ENCODE results near the gene SASH1.

Gene SASH1

DNA sequence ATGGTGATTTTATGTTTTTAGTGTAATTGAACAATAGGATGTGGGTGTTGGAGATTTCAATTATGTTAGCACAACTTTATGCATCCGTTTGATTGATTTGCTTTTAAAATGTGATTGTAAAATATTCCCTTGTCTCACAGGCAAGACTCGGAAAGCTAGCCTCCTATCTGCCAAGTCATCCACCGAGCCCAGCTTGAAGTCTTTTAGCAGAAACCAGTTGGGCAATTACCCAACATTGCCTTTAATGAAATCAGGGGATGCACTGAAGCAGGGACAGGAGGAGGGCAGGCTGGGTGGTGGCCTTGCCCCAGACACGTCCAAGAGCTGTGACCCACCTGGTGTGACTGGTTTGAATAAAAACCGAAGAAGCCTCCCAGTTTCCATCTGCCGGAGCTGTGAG is 200.9 kb downstream of the SASH1 start:
- Histone ChIP-seq H4K20me1 (ENCODE audit: insufficient read depth, low read length) (no peaks in the 10 kb centered on the region), H3K9ac (ENCODE audit: low read length) (no peak overlapping the region), H3K36me3 (ENCODE audit: insufficient read depth, low read length) (no peaks in the 10 kb centered on the region), H3K4me2 (ENCODE audit: low read length) (no peak overlapping the region), H3K9me3 (ENCODE audit: low read length) (no peaks in the 10 kb centered on the region), H3F3A (ENCODE audit: insufficient read depth, low read length) (no peaks in the 10 kb centered on the region), H3K9me2 (ENCODE audit: low read depth, low read length) (no peaks in the 10 kb centered on the region), H2AFZ (ENCODE audit: low read length) (no peak overlapping the region), H3K27me3 (ENCODE audit: insufficient read depth, low read length) (0 out of 2 replicates have a peak, but pooled peaks cover 4% of the 10 kb centered on the region), H3K4me3 (ENCODE audit: low read depth, low read length, poor library complexity, severe bottlenecking) (no peak overlapping the region), H3K27ac (ENCODE audit: low read depth, low read length, poor library complexity, severe bottlenecking) (no peak overlapping the region), H3K79me2 (ENCODE audit: insufficient read depth, low read length) (no peaks in the 10 kb centered on the region), H3K4me1 (ENCODE audit: insufficient read depth, low read length, severe bottlenecking) (no peaks in the 10 kb centered on the region)
- TF ChIP-seq, protein P1, sequence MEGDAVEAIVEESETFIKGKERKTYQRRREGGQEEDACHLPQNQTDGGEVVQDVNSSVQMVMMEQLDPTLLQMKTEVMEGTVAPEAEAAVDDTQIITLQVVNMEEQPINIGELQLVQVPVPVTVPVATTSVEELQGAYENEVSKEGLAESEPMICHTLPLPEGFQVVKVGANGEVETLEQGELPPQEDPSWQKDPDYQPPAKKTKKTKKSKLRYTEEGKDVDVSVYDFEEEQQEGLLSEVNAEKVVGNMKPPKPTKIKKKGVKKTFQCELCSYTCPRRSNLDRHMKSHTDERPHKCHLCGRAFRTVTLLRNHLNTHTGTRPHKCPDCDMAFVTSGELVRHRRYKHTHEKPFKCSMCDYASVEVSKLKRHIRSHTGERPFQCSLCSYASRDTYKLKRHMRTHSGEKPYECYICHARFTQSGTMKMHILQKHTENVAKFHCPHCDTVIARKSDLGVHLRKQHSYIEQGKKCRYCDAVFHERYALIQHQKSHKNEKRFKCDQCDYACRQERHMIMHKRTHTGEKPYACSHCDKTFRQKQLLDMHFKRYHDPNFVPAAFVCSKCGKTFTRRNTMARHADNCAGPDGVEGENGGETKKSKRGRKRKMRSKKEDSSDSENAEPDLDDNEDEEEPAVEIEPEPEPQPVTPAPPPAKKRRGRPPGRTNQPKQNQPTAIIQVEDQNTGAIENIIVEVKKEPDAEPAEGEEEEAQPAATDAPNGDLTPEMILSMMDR (IDR thresholded peaks at IDR 0.05; ENCODE audit: low read length): no peak
- TF ChIP-seq EZH2 (IDR thresholded peaks at IDR 0.05; ENCODE audit: borderline replicate concordance, low read length): no peak

GRCh38 chr6:148544421-148544820 is 201.8 kb downstream of the SASH1 start:
- Histone ChIP-seq H3K27ac (ENCODE audit: low read depth, low read length, poor library complexity, severe bottlenecking) (no peak overlapping the region), H3K36me3 (ENCODE audit: insufficient read depth, low read length) (no peaks in the 10 kb centered on the region), H2AFZ (ENCODE audit: low read length) (no peak overlapping the region)

GRCh38 chr6:148545901-148546300 is 203.3 kb downstream of the SASH1 start:
- no peak overlapping the region for H3K9ac ChIP-seq (ENCODE audit: low read length)
- H4K20me1 ChIP-seq (ENCODE audit: insufficient read depth, low read length): no peaks in the 10 kb centered on the region
- no peak for TF ChIP-seq EZH2 (IDR thresholded peaks at IDR 0.05; ENCODE audit: borderline replicate concordance, low read length)
- TF ChIP-seq, protein P1 (IDR thresholded peaks at IDR 0.05; ENCODE audit: low read length): no peak
- no peak overlapping the region for H3K4me2 ChIP-seq (ENCODE audit: low read length)
- no peak overlapping the region for H2AFZ ChIP-seq (ENCODE audit: low read length)
- H3K36me3 ChIP-seq (ENCODE audit: insufficient read depth, low read length): no peaks in the 10 kb centered on the region
- no peaks in the 10 kb centered on the region for H3K9me3 ChIP-seq (ENCODE audit: low read length)
- no peak overlapping the region for H3K4me3 ChIP-seq (ENCODE audit: low read depth, low read length, poor library complexity, severe bottlenecking)
- no peaks in the 10 kb centered on the region for H3K4me1 ChIP-seq (ENCODE audit: insufficient read depth, low read length, severe bottlenecking)
- 0 out of 2 replicates have a peak, but pooled peaks cover 4% of the 10 kb centered on the region for H3K27me3 ChIP-seq (ENCODE audit: insufficient read depth, low read length)
- H3K79me2 ChIP-seq (ENCODE audit: insufficient read depth, low read length): no peaks in the 10 kb centered on the region
- no peaks in the 10 kb centered on the region for H3F3A ChIP-seq (ENCODE audit: insufficient read depth, low read length)
- no peak overlapping the region for H3K27ac ChIP-seq (ENCODE audit: low read depth, low read length, poor library complexity, severe bottlenecking)
- H3K9me2 ChIP-seq (ENCODE audit: low read depth, low read length): no peaks in the 10 kb centered on the region

More at GRCh38 chr6:148544421-148544820, 201.8 kb downstream of the SASH1 start:
- no peaks in the 10 kb centered on the region for H3K9me2 ChIP-seq (ENCODE audit: low read depth, low read length)
- TF ChIP-seq, protein P1 (IDR thresholded peaks at IDR 0.05; ENCODE audit: low read length): no peak
- TF ChIP-seq EZH2 (IDR thresholded peaks at IDR 0.05; ENCODE audit: borderline replicate concordance, low read length): no peak
- no peaks in the 10 kb centered on the region for H4K20me1 ChIP-seq (ENCODE audit: insufficient read depth, low read length)
- no peaks in the 10 kb centered on the region for H3K9me3 ChIP-seq (ENCODE audit: low read length)
- H3K4me3 ChIP-seq (ENCODE audit: low read depth, low read length, poor library complexity, severe bottlenecking): no peak overlapping the region
- no peak overlapping the region for H3K9ac ChIP-seq (ENCODE audit: low read length)
- no peaks in the 10 kb centered on the region for H3K4me1 ChIP-seq (ENCODE audit: insufficient read depth, low read length, severe bottlenecking)
- no peak overlapping the region for H3K4me2 ChIP-seq (ENCODE audit: low read length)
- H3K27me3 ChIP-seq (ENCODE audit: insufficient read depth, low read length): 0 out of 2 replicates have a peak, but pooled peaks cover 4% of the 10 kb centered on the region
- no peaks in the 10 kb centered on the region for H3F3A ChIP-seq (ENCODE audit: insufficient read depth, low read length)
- H3K79me2 ChIP-seq (ENCODE audit: insufficient read depth, low read length): no peaks in the 10 kb centered on the region
